HUES6 (cell line): Measurements from ENCODE around the gene IPMK.
"Not testable (repeated sequence)": the region's sequence is repeated elsewhere in the genome, so short reads cannot be mapped to it uniquely, and the experiment has no call there.

ENCODE experiments used
- H3K27ac ChIP-seq: 2 replicates; pipeline ENCODE4 v1.7.0; 2013; ENCODE audit warnings: low read depth, mild to moderate bottlenecking, low read length, inconsistent platforms
- H3K27me3 ChIP-seq: 2 replicates; pipeline ENCODE4 v1.6.1; 2013; ENCODE audit warnings: low read length; ENCODE audit not compliant: control insufficient read depth, insufficient read depth
- H3K36me3 ChIP-seq: 2 replicates; pipeline ENCODE4 v1.6.1; 2013; ENCODE audit warnings: low read length; ENCODE audit not compliant: control insufficient read depth, insufficient read depth
- H3K4me1 ChIP-seq: 2 replicates; pipeline ENCODE4 v1.6.1; 2013; ENCODE audit warnings: low read length; ENCODE audit not compliant: control insufficient read depth, insufficient read depth
- H3K4me3 ChIP-seq: 2 replicates; pipeline ENCODE4 v1.5.1; 2013; ENCODE audit warnings: low read depth, low read length
- H3K9ac ChIP-seq: one replicate; pipeline ENCODE4 v1.6.1; 2013; ENCODE audit warnings: mild to moderate bottlenecking, low read length
- H3K9me3 ChIP-seq: 2 replicates; pipeline ENCODE4 v1.6.1; 2013; ENCODE audit warnings: low read depth, low read length; ENCODE audit not compliant: control insufficient read depth, insufficient read depth

The IPMK gene

GRCh38 chr10:58266826-58267712, 625 bp downstream of the IPMK start:
- no peak overlapping the region; the same call in 1 of the 2 replicates for H3K27ac ChIP-seq
- peaks cover 27% of the 10 kb centered on the region for H3K4me1 ChIP-seq
- no peaks in the 10 kb centered on the region for H3K9me3 ChIP-seq
- peak overlapping the region; percentile 76 for H3K4me3 ChIP-seq
- no peaks in the 10 kb centered on the region for H3K27me3 ChIP-seq
- H3K9ac ChIP-seq, result peak overlapping the region; percentile 77
- no peaks in the 10 kb centered on the region for H3K36me3 ChIP-seq

- Histone ChIP-seq H3K4me3 (peak overlapping the region; percentile 76), H3K36me3 (no peaks in the 10 kb centered on the region), H3K27ac (no peak overlapping the region; the same call in 1 of the 2 replicates), H3K9me3 (no peaks in the 10 kb centered on the region), H3K27me3 (no peaks in the 10 kb centered on the region), H3K9ac (peak overlapping the region; percentile 77), H3K4me1 (peaks cover 27% of the 10 kb centered on the region)
Measured at GRCh38 chr10:58266003-58266825, 1.5 kb downstream of the IPMK start.

GRCh38 chr10:58265249-58265648, 2.4 kb downstream of the IPMK start:
- Histone ChIP-seq H3K36me3 (no peaks in the 10 kb centered on the region), H3K27me3 (no peaks in the 10 kb centered on the region), H3K4me1 (peaks cover 22% of the 10 kb centered on the region), H3K9ac (peak overlapping the region; percentile 31), H3K9me3 (no peaks in the 10 kb centered on the region; the same call in 1 of the 2 replicates), H3K4me3 (peak overlapping the region; percentile 76; the same call in 1 of the 2 replicates), H3K27ac (peak overlapping the region; percentile 51; the same call in 1 of the 2 replicates)

GRCh38 chr10:58264780-58265179, 2.9 kb downstream of the IPMK start:
- peaks cover 20% of the 10 kb centered on the region for H3K4me1 ChIP-seq
- H3K4me3 ChIP-seq, result peak overlapping the region; percentile 76; the same call in 1 of the 2 replicates
- H3K36me3 ChIP-seq, result no peaks in the 10 kb centered on the region
- H3K9ac ChIP-seq, result no peak overlapping the region
- no peaks in the 10 kb centered on the region; the same call in 1 of the 2 replicates for H3K9me3 ChIP-seq
- peak overlapping the region; percentile 51; the same call in 1 of the 2 replicates for H3K27ac ChIP-seq
- no peaks in the 10 kb centered on the region for H3K27me3 ChIP-seq

- Histone ChIP-seq H3K9me3 (peaks cover 4% of the 10 kb centered on the region; the same call in 1 of the 2 replicates), H3K4me3 (no peak overlapping the region), H3K36me3 (peaks cover under 1% of the 10 kb centered on the region; the same call in 1 of the 2 replicates), H3K4me1 (peaks cover 20% of the 10 kb centered on the region), H3K27ac (no peak overlapping the region), H3K27me3 (no peaks in the 10 kb centered on the region), H3K9ac (no peak overlapping the region)
Measured at GRCh38 chr10:58262766-58263165, 4.9 kb downstream of the IPMK start.

GRCh38 chr10:58260334-58260733, 7.4 kb downstream of the IPMK start:
- H3K36me3 ChIP-seq, result peaks cover 6% of the 10 kb centered on the region
- peaks cover 18% of the 10 kb centered on the region for H3K9me3 ChIP-seq
- no peak overlapping the region for H3K9ac ChIP-seq
- H3K4me3 ChIP-seq, result no peak overlapping the region
- H3K4me1 ChIP-seq, result peaks cover 17% of the 10 kb centered on the region
- H3K27ac ChIP-seq, result no peak overlapping the region
- H3K27me3 ChIP-seq, result no peaks in the 10 kb centered on the region

GRCh38 chr10:58258977-58259692, 8.6 kb downstream of the IPMK start:
- Histone ChIP-seq H3K4me3 (no peak overlapping the region), H3K9me3 (peaks cover 28% of the 10 kb centered on the region), H3K36me3 (peaks cover 6% of the 10 kb centered on the region), H3K9ac (no peak overlapping the region), H3K27ac (no peak overlapping the region), H3K27me3 (no peaks in the 10 kb centered on the region), H3K4me1 (peaks cover 6% of the 10 kb centered on the region)

- H3K36me3 ChIP-seq, H3K27ac ChIP-seq, H3K4me3 ChIP-seq, H3K27me3 ChIP-seq, H3K4me1 ChIP-seq, H3K9ac ChIP-seq: not testable (repeated sequence)
- peaks cover 49% of the 10 kb centered on the region for H3K9me3 ChIP-seq
Measured at GRCh38 chr10:58256013-58256780, 11.5 kb downstream of the IPMK start.

- Histone ChIP-seq H3K9me3 (peaks cover 51% of the 10 kb centered on the region), H3K27ac (no peak overlapping the region), H3K4me1 (no peaks in the 10 kb centered on the region), H3K36me3 (peaks cover 6% of the 10 kb centered on the region), H3K9ac (no peak overlapping the region), H3K27me3 (no peaks in the 10 kb centered on the region), H3K4me3 (no peak overlapping the region)
Measured at GRCh38 chr10:58254644-58255043, 13.1 kb downstream of the IPMK start.

- Histone ChIP-seq H3K4me3 (no peak overlapping the region), H3K9ac (no peak overlapping the region), H3K27me3 (no peaks in the 10 kb centered on the region), H3K36me3 (peaks cover 6% of the 10 kb centered on the region), H3K4me1 (no peaks in the 10 kb centered on the region), H3K27ac (no peak overlapping the region), H3K9me3 (peaks cover 60% of the 10 kb centered on the region)
Measured at GRCh38 chr10:58253184-58253583, 14.5 kb downstream of the IPMK start.
